22Rv1 (cell line): ENCODE results near the gene ZNF559.

ENCODE experiments used
- ZFX ChIP-seq: fragments of 450-650 bp; IDR thresholded peaks from 2 replicates; pipeline ENCODE4 v1.6.1; 2017; ENCODE audit warnings: antibody characterized with exemption, borderline replicate concordance
- TF ChIP-seq, protein P1 (sequence below): fragments of 450-650 bp; IDR thresholded peaks from 2 replicates; pipeline ENCODE4 v1.5.1; 2017; ENCODE audit warnings: mild to moderate bottlenecking

GRCh38 chr19:9323557-9323918, 441 bp upstream of the ZNF559 start:
- TF ChIP-seq, protein P1, sequence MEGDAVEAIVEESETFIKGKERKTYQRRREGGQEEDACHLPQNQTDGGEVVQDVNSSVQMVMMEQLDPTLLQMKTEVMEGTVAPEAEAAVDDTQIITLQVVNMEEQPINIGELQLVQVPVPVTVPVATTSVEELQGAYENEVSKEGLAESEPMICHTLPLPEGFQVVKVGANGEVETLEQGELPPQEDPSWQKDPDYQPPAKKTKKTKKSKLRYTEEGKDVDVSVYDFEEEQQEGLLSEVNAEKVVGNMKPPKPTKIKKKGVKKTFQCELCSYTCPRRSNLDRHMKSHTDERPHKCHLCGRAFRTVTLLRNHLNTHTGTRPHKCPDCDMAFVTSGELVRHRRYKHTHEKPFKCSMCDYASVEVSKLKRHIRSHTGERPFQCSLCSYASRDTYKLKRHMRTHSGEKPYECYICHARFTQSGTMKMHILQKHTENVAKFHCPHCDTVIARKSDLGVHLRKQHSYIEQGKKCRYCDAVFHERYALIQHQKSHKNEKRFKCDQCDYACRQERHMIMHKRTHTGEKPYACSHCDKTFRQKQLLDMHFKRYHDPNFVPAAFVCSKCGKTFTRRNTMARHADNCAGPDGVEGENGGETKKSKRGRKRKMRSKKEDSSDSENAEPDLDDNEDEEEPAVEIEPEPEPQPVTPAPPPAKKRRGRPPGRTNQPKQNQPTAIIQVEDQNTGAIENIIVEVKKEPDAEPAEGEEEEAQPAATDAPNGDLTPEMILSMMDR, result no peak
- TF ChIP-seq ZFX, result no peak
